NT2/D1 (cell line): Measurements from ENCODE around the gene RNLS.
"Not testable (repeated sequence)": the region's sequence is repeated elsewhere in the genome, so short reads cannot be mapped to it uniquely, and the experiment has no call there.

Experiments
- DNase-seq: peaks from one replicate; pipeline ENCODE4 v3.0.0-alpha.2; 2011; ENCODE audit warnings: low read depth, low spot score
- H3K27me3 ChIP-seq: 2 replicates; pipeline ENCODE4 v1.6.0; 2011; ENCODE audit warnings: mild to moderate bottlenecking; ENCODE audit not compliant: insufficient read length, insufficient read depth
- H3K36me3 ChIP-seq: 2 replicates; pipeline ENCODE4 v1.6.1; 2011; ENCODE audit warnings: mild to moderate bottlenecking, low read length, mixed read lengths; ENCODE audit not compliant: insufficient read depth, insufficient read length
- H3K4me1 ChIP-seq: 2 replicates; pipeline ENCODE4 v1.5.1; 2011; ENCODE audit not compliant: insufficient read depth, insufficient read length
- H3K4me3 ChIP-seq: 2 replicates; pipeline ENCODE4 v1.5.1; 2011; ENCODE audit warnings: low read depth; ENCODE audit not compliant: insufficient read length
- H3K9ac ChIP-seq: 2 replicates; pipeline ENCODE4 v1.6.0; 2011; ENCODE audit warnings: low read depth; ENCODE audit not compliant: insufficient read length
- H3K9me3 ChIP-seq: 2 replicates; pipeline ENCODE4 v1.5.1; 2011; ENCODE audit warnings: mild to moderate bottlenecking, low read length; ENCODE audit not compliant: insufficient read depth
- SUZ12 ChIP-seq: IDR thresholded peaks from 2 replicates; pipeline ENCODE4 v1.6.1; 2011; ENCODE audit not compliant: insufficient read length, insufficient read depth; ENCODE audit errors: extremely low read depth
- YY1 ChIP-seq: IDR thresholded peaks from 2 replicates; pipeline ENCODE4 v1.6.1; 2011; ENCODE audit not compliant: insufficient read length, insufficient read depth
- ZNF274 ChIP-seq: IDR thresholded peaks from 2 replicates; pipeline ENCODE4 v1.6.1; 2011; ENCODE audit warnings: mild to moderate bottlenecking, low read depth, low read length

Gene RNLS

DNA sequence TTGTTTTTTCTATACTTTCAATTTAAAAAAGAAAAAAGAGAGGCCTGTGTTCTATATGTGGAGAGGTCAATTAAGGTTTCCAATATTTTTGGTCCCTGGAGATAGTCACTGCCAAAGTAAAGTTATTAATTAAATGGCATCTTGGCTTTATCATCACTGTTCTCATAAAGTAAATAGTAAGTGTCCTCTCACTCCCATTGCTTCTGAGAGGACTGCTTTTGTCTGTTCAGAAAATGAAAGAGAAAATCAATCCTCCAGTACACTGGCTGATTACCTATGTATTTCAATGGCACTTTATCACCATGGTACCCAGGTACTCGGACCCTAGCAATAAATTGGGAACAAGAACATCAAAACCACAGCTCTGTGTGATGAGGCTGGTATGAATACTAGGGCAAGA, 94.0 kb downstream of the RNLS start:
- no peak for DNase-seq
- Histone ChIP-seq H3K4me3 (no peak overlapping the region), H3K4me1 (no peaks in the 10 kb centered on the region), H3K27me3 (no peaks in the 10 kb centered on the region), H3K9me3 (no peaks in the 10 kb centered on the region), H3K9ac (no peak overlapping the region), H3K36me3 (no peaks in the 10 kb centered on the region)
- TF ChIP-seq ZNF274: no peak
- no peak for TF ChIP-seq YY1
- TF ChIP-seq SUZ12: no peak

DNA sequence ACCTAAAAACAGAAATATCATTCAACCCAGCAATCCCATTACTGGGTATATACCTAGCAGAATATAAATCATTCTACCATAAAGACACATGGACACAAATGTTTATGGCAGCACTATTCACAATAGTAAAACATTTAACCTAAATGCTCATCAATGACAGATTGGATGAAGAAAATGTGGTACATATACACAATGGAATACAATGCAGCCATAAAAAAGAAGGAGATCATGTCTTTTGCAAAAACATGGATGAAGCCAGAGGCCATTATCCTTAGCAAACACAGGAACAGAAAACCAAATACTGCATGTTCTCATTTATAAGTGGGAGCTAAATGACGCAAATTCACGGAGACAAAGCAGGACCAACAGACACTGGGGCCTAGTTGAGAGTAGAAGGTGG, 96.3 kb downstream of the RNLS start:
- not testable (repeated sequence) for H3K4me3 ChIP-seq, H3K27me3 ChIP-seq, DNase-seq, H3K36me3 ChIP-seq, H3K4me1 ChIP-seq, H3K9me3 ChIP-seq, H3K9ac ChIP-seq

DNA sequence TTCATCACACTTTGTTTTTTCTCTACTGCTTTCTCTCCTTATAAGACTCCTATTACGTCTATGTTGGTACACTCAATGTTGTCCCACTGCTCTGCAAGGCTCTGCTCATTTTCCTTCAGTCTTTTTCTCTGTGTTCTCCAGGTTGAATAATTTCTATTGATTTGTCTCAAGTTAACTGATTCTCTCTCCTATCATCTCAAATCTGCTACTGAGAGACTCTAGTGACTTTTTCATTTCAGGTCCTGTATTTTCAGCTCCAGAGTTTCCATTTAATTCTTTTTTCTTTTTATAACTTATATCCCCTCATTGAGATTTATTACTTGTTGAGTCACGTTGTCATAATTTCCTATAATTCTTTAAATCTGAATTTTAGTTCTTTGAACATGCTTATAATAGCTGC, 100.9 kb downstream of the RNLS start:
- TF ChIP-seq ZNF274 (no peak), SUZ12 (no peak), YY1 (no peak)
- no peak overlapping the region for H3K9ac ChIP-seq
- no peaks in the 10 kb centered on the region for H3K27me3 ChIP-seq
- DNase-seq: no peak
- no peaks in the 10 kb centered on the region for H3K36me3 ChIP-seq
- H3K4me3 ChIP-seq: no peak overlapping the region
- no peaks in the 10 kb centered on the region for H3K4me1 ChIP-seq
- no peaks in the 10 kb centered on the region for H3K9me3 ChIP-seq

DNA sequence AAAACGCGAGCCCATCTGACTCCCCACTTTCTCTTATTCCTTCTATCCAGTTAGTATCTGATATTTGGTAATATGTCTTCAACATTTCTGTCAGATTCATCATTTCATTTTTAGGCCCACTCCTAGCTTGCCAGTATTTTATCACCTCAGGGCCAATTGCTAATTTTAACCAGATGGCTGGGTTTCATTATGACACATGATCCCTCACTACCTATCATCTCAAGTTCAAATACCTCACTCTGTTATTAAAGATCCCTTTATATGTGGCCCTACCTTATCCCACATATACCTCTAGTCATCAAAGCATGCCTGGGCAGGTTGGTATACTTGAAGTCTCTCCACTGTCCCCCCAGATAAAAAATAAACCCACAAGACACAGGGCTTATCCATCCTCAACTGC, 104.9 kb downstream of the RNLS start:
- H3K4me3 ChIP-seq: no peak overlapping the region
- no peak overlapping the region for H3K9ac ChIP-seq
- H3K36me3 ChIP-seq: no peaks in the 10 kb centered on the region
- no peaks in the 10 kb centered on the region for H3K9me3 ChIP-seq
- TF ChIP-seq YY1 (no peak), SUZ12 (no peak), ZNF274 (no peak)
- H3K4me1 ChIP-seq: no peaks in the 10 kb centered on the region
- no peaks in the 10 kb centered on the region for H3K27me3 ChIP-seq
- no peak for DNase-seq

DNA sequence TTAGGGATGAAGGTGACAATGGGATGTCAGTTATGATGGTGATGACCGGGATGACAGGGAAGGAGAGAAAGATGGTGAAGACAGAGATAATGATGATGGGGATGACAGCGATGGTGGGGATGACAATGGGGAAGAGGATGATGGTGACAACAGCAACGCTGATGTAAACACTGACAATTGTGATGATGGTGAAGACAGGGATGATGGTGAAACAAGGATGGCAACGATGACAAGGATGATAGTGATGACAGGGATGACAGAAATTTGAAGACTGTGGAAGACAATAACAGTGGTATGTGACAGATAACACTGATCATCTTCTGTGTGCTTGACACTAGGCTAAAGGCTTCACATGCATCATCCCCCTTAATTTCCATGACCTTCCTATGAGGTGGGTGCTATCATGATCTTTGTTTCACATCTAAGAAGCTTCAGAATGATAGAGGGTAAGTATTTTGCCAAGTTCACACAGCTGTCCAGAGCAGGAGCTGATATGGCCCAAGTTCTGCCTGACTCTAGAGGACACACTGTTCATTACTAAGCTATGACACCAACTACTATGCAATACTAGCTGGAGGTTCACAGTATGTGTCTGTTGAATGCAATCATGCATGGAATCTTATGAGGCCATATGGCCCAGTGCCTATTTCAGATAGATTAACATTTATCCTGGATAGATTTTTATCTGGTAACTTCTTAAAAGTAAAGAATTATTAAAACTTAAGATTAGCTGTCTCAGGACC, 105.6 kb downstream of the RNLS start:
- TF ChIP-seq SUZ12 (no peak), ZNF274 (no peak), YY1 (no peak)
- no peaks in the 10 kb centered on the region for H3K27me3 ChIP-seq
- no peak for DNase-seq
- H3K36me3 ChIP-seq: no peaks in the 10 kb centered on the region
- no peak overlapping the region for H3K9ac ChIP-seq
- H3K4me3 ChIP-seq: no peak overlapping the region
- H3K4me1 ChIP-seq: no peaks in the 10 kb centered on the region
- no peaks in the 10 kb centered on the region for H3K9me3 ChIP-seq

DNA sequence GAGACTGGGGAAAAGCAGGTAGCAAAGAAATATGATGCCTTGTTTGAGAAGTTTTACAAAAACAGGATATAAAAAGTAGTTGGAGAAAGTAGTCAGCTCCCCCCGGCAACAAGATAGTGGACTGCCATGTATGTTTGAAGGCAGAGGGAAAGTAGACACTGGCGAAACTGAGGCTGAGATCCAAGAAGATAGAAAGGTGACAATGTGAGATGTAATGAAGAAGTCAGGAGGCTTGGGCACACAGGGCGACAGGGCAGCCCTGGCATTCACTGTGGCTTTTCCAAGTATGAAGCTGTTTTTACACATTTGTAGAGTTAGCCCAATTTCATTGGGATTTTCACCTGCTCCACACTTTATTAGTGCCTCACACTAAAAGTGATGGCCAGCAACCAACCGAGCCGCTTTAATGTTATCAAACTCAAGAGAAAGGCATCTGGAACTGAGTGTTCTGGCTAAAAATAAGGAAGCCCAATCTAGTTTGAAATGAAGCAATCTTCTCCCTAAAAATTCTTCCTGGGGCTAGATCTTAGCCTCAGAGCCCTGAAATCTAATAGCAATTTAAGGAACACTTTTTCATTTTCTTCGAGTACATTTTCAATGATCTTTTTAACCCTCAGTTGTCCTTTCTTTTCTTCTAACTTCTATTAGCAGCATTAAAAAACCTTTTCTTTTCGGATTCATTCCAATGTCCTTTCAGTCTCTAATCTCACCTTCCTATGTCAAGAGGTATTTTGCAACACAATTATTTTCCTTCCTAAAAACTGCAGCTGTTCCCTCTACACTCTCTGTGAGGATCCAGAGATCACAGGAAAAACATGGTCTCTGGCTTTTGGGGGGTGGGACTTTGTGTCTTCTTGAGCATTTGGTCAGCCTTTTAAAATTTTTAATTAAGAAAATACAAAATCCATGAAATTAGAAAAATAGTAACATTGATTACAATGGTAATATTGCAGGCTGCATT, 108.0 kb downstream of the RNLS start:
- no peak overlapping the region for H3K4me3 ChIP-seq

DNA sequence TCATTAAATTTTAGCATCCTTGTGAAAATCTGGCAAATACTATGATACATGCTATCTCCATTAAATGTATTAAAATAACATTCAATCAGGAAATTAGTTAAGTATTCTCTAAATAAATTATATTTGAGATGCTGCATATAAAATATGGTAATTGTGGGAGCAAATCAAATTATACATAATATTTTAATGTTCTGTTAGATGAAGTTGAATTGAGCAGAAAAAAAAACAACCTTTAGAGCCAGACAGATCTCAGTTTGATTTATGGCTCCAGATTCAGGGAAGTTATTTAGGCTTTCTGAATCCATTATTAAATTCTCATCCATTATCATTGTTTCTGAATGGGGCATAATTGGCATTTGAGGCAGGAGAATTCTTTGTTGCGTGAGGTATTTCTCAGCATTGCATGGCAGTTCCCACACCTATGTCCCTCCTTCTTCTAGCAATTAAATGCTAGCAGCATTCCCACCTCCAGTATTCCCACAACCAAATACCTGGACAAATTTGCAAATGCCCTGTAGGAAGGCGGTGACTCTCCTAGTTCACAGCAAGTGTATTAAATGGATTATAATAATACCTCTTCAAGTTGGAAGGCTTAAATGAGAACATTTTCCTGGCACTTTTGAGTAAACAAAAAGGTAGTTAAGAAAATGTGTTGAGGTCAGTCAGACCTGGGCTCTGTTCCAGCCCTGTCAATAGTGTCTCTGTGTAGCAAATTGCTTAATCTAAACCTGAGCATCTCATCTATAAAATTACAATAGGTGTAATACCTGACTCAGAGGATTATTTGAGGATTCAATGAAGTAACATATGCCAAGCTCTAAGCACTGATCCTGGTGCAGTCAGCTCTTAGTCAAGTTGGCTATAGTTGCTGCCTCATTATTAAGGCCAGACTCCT, 108.9 kb downstream of the RNLS start:
- no peaks in the 10 kb centered on the region for H3K27me3 ChIP-seq
- no peak overlapping the region for H3K4me3 ChIP-seq
- TF ChIP-seq SUZ12: no peak
- TF ChIP-seq YY1: no peak
- TF ChIP-seq ZNF274: no peak
- no peak for DNase-seq
- H3K9me3 ChIP-seq: no peaks in the 10 kb centered on the region; the same call in 1 of the 2 replicates
- no peak overlapping the region for H3K9ac ChIP-seq
- H3K36me3 ChIP-seq: no peaks in the 10 kb centered on the region
- no peaks in the 10 kb centered on the region for H3K4me1 ChIP-seq

More for the DNA sequence above, 108.0 kb downstream of the RNLS start:
- TF ChIP-seq ZNF274 (no peak), SUZ12 (no peak), YY1 (no peak)
- H3K36me3 ChIP-seq: no peaks in the 10 kb centered on the region
- H3K9me3 ChIP-seq: no peaks in the 10 kb centered on the region; the same call in 1 of the 2 replicates
- H3K4me1 ChIP-seq: no peaks in the 10 kb centered on the region
- no peak for DNase-seq
- H3K9ac ChIP-seq: no peak overlapping the region
- no peaks in the 10 kb centered on the region for H3K27me3 ChIP-seq
